HG03354 (cell line): ENCODE data around the gene TACC3.

ENCODE experiments used
- ATAC-seq: cut with Tn5 transposase; IDR thresholded peaks from one replicate; pipeline ENCODE4 v1.9.1; 2021; ENCODE audit warnings: mild to moderate bottlenecking; ENCODE audit not compliant: unreplicated experiment, poor library complexity, severe bottlenecking

The TACC3 gene

DNA sequence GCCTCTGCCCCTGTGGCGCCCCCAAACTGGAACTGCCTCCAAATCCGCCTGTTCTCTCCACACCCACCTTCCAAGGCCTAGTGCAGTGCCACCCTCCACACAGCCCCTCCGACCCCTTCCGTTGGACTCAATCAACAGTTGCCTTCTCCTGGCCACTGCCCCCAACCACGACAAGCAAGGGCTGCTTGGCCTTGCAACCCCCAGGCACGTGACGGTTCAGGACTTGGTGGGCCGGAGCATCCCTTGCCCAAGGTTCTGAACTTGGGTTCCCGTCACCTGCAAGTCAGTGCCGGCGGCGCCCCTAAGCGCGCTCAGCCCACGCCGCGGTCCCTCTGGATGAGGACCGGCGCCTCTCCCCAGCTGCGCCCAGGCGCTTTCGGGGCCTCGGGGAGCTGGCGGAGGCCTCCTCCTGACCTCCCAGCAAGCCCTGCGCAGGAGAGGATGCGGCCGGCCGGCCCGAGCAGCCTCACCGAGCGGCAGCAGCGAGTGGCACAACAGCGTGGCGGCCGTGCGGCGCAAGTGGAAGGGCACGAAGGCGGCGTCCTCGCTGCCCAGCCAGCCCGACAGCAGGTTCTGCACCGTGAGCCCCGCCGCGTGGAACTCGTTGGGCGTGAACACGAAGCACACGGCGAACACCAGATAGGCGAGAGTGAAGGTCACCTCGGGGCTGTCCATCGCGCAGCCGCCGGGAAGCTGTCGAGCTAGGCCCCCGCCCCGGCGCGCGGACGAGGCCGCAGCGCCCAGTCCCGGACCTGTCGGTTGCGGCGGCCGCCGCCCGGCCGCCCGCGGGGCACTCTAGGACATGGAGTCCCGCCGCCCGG lies 948 bp upstream of the TACC3 start:
- peak; percentile 24 for ATAC-seq

DNA sequence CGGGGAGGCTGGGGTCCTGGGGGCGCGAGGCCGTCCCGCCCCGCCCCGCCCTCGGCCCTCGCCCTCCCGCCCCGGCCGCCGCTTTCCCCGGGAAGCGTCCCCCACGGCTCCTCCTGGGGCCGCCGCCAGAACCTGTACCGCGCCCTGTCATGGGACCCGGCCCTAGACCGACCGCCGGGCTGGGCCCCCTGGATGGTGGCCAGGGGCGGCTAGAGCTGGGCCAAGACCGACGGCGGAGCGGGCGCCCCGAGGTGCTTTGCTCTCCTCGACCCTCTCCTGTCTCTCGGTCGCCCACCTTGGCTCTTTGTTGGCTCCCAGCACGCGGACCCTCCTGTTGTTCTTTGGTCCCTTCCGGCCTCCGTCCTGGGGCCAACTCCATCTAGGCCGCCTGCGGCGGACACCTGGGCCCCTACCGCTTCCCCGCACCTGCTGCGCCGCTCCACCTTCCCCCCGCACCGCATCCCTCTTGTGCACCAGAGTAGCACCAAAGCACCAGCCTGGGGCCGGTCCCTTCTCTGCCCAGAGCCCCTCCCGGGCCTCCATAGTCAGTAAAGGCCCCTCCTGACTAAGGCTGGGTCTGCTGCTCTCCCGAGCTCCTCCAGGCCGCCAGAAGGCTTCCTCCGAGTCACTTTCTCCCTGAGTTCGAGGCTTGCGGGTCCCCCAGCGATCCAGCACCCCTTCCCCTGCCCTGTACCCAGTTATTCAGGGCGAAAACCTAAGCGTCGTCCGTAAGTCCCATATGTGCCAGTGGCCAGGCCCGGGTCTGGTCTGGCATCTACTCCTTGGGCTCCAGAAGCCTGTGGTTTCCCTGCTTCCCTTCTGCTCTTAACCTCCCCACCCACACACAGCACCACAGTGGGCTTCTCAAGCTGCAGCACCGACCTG lies 587 bp downstream of the TACC3 start:
- peak; percentile 8 for ATAC-seq

DNA sequence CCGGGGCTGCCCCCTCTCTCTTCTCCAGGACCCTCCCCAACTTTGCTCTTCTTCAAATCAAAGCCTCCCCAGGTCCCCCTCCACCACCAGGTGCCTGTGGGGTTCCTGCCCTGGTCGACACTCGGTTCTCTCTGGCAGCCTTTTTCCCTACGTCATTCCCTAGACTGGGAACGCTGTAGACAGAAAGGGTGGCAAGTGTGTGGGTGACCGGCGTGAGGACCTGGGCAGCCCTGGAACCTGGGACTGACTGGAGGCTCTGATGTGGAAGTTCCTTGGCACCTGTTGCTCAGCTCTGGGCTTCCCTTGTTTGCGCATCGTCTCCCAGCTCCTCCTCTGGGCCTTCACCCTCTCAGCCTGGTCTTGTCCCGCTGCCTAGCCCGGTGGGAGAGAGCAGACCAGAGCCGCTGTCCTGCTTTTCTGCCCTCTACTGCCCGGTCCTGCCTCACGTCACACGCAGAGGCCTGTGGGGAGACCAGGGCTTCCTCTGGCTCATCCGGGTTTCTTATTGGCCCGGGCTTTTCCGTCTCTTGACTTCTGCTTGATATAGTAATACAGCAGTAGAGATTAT lies 1.3 kb downstream of the TACC3 start:
- no peak for ATAC-seq

DNA sequence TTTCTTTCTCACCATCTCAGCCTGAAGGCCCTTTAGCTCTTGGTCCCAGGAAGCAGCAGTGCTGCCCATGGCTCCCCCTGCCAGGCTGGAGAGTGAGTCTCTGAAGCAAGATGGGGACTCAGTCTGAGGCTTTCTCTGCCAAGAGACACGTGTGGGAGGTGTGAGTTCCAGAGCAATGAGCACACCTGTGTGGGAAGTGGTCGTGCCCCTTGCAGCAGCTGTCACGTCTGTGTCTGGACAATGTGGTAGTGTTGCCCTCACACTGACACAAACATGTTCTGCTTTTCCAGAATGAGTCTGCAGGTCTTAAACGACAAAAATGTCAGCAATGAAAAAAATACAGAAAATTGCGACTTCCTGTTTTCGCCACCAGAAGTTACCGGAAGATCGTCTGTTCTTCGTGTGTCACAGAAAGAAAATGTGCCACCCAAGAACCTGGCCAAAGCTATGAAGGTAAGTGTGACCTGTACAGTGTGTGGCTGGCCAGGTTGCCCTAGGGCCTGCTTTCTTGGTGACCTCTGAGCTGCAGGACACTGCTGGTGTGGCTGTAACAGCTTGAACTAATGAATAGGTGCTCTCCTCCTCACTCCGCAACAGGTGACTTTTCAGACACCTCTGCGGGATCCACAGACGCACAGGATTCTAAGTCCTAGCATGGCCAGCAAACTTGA lies 1.9 kb downstream of the TACC3 start:
- no peak for ATAC-seq

DNA sequence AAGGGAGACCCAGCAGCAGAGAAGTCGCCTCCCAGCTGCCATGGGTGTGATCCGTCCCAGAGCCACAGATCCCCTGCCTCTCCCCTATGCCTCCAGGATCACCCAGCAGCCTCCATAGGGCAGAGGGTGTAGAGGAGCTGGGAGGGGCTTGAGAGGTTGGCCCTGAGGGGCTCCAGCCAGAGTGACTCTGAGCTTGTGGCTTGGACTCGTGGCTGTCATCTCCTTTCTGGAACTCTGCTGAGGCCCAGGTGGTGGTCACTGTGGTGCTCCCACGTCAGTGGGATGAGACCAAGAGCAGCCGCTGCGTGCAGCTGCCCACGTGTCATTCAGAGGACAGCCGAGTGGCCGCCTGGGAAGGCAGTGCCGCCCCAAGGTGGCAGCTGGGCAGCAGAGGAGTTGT lies 4.2 kb downstream of the TACC3 start:
- no peak for ATAC-seq

DNA sequence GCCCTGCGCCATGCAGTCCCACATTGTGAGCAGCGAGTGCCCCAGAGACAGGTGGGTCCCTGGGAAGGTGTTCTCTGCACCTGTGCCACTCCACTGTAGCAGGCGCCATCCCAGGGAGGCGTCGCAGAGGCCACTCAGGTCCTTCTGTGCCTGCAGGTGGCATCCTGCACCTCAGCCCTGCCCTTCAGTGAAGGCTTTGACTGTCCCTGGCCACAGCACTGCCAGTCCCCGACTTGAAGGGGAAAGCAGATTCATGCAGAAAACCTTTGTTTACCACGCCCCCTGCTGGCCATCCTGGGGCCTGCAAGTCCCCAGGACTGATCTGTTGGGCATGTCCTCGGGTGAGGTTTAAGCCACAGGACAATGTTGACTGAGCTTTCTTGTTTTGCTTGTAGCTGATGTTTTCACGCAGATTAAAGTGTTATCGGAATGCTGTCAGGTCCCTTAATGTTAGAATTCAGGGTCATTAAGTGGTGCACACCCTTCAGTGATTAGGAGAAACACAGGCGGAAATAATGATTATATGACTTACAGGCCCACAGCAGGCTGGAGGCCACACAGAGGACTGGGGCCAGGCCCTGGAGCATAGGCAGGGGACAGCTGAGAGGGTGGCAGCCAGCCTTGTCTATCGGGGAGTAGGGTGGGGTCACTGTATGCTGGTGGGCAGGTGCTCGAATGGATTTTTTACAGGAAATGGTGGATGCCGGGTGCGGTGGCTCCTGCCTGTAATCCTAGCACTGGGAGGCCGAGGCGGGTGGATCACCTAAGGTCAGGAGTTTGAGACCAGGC lies 5.0 kb downstream of the TACC3 start:
- ATAC-seq = peak; percentile 30

DNA sequence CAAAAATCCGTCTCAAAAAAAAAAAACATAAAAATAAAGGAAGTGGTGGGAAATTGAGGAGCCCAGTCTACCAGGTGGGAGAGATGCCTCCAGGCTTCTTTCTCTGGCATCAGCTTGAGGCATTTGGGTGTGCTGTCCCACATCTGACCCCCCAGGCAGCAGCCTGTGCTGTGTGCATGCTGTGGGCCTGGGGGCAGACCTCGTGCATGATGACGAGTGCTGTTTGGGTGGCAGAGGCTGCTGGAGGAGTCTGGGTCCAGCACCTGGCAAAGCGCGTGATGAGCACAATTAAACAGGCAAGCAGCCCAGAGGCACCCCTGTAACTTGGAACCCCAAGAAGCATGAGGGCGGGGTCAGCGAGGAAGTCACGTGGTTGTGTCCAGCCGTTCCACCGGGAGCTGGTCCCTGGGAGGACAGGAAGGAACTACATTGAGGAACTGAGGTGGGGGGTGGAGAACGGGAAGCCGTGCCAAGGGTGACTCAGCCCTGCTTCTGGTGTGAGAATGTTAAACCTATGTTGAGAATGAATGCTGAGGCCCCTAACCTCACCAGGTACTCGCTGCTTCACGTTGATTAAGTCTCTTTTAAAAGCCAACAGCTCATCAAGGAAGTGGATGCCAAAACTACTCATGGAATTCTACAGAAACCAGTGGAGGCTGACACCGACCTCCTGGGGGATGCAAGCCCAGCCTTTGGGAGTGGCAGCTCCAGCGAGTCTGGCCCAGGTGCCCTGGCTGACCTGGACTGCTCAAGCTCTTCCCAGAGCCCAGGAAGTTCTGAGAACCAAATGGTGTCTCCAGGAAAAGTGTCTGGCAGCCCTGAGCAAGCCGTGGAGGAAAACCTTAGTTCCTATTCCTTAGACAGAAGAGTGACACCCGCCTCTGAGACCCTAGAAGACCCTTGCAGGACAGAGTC lies 6.1 kb downstream of the TACC3 start:
- ATAC-seq = no peak

DNA sequence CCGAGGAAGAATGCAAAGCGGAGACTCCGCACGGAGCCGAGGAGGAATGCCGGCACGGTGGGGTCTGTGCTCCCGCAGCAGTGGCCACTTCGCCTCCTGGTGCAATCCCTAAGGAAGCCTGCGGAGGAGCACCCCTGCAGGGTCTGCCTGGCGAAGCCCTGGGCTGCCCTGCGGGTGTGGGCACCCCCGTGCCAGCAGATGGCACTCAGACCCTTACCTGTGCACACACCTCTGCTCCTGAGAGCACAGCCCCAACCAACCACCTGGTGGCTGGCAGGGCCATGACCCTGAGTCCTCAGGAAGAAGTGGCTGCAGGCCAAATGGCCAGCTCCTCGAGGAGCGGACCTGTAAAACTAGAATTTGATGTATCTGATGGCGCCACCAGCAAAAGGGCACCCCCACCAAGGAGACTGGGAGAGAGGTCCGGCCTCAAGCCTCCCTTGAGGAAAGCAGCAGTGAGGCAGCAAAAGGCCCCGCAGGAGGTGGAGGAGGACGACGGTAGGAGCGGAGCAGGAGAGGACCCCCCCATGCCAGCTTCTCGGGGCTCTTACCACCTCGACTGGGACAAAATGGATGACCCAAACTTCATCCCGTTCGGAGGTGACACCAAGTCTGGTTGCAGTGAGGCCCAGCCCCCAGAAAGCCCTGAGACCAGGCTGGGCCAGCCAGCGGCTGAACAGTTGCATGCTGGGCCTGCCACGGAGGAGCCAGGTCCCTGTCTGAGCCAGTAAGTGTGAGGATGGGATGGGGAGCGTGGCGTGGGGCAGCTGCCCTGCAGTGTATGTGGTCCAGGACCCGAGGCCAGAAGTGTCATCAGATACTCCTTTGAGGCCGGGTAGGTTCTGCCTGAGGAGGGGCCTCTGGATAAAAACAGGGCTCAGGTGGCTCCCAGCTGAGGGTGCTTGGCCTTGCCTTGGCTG lies 7.0 kb downstream of the TACC3 start:
- no peak for ATAC-seq

DNA sequence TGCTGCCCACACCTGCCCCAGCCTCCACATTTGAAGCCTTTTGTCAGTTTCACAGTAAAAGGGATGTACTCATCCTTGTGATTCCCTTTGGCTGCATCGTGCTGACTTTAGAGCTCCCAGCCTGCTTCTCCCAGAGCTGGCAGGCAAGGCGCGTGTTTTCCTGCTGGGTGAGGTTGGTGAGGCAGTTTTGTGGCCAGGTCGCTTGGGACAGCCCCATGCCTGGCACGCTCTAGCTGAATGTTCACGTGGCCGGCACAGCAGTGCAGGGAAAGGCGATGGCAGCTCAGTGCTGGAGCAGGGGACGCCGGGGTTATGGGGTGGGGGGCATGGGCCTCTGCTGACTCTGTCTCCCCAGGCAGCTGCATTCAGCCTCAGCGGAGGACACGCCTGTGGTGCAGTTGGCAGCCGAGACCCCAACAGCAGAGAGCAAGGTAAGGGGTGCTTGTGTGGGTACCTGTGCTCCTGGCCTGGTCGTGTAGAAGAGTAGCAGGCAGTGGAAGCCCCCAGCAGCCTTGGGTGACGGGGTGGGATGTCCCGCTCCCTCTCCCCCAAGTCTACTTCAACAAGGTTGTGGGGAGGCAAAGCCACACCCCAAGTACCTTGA lies 9.3 kb downstream of the TACC3 start:
- ATAC-seq = no peak

DNA sequence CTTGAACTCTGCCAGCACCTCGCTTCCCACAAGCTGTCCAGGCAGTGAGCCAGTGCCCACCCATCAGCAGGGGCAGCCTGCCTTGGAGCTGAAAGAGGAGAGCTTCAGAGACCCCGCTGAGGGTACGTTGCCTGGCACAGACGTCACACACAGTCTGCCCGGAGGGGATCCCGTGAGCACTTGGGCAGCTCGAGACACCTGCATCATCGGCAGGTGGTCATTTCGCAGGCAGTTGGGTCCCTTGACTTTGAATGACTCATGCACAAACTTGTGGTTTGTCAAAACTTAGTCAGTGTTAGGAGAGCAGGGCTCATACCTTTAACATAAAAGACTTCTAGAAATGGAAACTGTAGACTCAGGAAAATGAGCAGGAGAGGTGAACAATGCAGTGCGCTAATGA lies 9.9 kb downstream of the TACC3 start:
- no peak for ATAC-seq

DNA sequence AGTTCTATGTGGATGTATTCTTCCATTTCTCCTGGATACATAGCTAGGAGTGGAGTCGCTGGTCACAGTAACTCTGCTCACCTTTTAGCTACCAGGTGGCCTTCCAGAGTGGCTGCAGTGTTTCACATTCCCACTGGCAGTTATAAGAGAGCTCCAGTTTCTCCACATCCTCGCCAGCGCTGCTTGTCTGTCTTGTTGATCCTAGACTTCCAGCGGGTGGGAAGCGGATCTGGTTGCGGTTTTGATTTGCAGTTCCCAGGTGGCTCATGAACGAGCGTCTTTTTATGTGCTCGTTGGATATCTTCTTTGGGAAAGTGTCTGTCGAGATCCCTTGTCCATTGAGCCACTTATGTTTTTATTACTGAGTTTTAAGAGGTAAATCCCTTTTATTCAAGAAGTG lies 11.6 kb downstream of the TACC3 start:
- no peak for ATAC-seq

DNA sequence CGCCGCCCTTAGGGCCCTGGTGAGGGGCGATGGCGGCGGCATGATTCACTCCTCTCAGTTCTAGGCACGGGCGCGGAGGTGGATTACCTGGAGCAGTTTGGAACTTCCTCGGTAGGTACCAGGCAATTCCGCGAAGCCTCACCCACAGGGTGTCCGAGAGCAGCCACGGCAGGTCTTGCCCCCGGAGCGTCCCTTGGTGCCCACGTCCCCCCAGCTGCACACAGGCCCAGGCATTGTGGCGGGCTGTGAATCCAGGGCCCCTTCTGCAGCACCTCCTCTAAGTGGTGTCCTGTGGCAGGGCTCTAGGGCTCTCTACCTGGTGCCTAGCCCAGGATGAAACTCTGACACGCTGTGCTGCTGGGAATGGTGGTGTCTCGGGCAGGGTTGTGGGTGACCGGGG lies 13.9 kb downstream of the TACC3 start:
- no peak for ATAC-seq

DNA sequence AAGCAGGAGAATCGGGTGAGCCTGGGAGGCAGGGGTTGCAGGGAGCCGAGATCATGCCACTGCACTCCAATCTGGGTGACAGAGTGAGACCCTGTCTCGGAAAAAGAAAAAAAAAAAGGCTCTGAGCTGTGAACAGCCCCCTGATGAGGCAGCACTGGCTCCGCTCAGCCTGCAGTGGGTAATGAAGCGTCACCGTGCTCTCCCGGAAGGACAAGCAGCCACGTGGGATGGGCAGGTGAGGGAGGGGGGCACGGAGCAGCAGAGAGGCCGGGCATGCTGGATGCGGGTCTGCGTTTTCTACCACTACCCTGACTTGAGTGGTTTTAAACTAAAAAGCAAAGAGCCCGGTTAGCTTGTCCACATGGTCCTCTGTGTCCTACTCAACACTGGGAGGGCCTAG lies 15.5 kb downstream of the TACC3 start:
- no peak for ATAC-seq

DNA sequence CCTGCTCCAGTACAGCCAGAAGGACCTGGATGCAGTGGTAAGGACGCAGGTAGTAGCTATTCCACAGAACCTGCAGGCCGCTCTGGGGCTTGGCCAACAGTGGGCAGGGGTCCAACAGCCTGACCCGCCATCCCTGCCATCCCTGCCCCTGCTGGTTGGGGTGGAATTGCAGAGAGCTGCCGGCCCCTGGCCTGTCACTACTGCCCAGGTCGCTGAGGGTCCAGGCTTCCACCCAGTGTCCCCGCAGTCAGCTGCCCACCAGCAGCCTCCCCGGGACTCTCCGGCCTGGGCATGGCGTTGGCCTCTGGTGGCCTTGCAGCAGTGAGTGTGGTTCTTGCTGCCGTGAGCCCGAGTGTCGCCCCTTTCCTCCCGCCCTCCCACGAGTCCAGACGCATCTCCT lies 16.3 kb downstream of the TACC3 start:
- ATAC-seq = no peak

DNA sequence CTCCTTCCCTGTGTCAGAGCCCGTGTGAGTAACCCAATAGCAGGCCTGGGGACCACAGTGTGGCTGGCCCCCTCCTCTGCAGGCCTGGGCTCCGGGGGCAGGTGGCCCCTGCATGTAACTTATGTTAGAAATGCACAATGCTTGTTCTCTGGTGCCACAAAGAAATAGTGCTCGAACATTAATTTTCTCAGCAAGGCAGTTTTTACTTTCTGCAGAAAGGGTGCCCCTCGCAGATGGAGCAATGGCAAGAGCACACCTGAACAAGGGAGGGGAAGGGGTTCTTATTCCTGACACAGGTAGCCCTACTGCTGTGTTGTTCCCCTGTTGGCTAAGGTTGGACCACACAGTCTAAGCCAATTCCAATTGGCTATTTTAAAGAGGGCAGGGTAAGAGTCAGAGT lies 17.1 kb downstream of the TACC3 start:
- ATAC-seq = no peak

DNA sequence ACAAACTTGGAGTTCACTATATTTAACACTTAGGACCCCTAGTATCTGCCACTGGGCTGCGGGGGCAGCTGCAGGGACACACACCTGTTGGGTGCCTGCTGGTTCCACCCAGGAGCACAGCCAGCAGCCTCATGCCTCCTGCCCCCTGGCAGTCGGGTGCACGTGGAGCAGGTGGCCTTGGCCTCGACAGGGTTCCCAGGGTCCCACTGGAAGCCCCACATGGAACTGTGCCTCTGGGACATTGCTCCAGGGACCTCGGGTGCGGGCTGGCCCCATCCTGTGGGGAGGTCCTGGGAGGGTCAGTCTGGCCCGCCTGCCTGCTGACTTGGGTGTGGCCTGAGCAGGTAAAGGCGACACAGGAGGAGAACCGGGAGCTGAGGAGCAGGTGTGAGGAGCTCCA lies 18.0 kb downstream of the TACC3 start:
- no peak for ATAC-seq

DNA sequence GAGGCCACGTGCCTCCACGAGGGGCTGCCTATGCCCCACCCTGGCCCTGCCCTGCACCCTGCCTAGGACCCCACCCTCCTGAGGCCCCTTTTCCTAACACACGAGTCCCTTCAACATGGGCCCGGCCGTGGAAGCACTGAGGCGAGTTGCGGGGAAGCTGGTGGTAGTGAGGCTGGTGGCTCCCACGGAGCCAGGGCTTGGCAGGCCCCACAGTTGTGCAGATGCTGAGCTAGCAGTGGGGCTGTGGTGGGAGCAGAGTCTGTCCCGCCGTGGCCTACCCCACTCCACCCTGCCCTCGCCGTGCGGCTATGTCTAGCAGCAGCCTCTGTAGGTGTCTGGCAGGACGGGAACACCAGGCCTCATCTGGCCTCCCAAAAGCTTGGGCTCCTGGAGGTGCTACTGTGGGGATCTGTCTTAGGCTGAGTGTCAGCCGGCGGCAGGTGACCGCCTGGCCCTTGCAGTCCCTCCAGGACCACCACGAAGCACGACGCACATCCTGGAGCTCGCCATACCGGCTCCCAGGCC lies 18.8 kb downstream of the TACC3 start:
- no peak for ATAC-seq
